Right lobe of liver (tissue), 6 donors: ENCODE measurements around the gene RTN4IP1. TPM values are rescaled to one million over a fixed set of nuclear protein-coding genes. Genes with fewer than 3 reads are reported as not detected.

Experiments used
- ATAC-seq, 4 donors: fragments of 200-7000 bp; cut with Tn5 transposase; one replicate each; pipeline ENCODE4 v1.9.1; 2020; ENCODE audit warnings: mild to moderate bottlenecking in 4 of 4, moderate library complexity in 4 of 4
- DNase-seq, 3 donors: peaks; one replicate each; pipeline ENCODE4 v3.0.0-alpha.2; 2020
- H3K27ac ChIP-seq, 3 donors: fragments of 200-600 bp; one replicate each; pipeline ENCODE4 v1.8.0; 2022
- H3K27me3 ChIP-seq, 2 donors: fragments of 200-600 bp; one replicate each; pipeline ENCODE4 v1.8.0; 2022
- H3K36me3 ChIP-seq, 4 donors: fragments of 200-600 bp; sonication (generic) in 1 of 4; one replicate each; pipeline versions ENCODE4 v1.5.1 to v1.8.0; 2017 to 2022; ENCODE audit warnings: control low read depth in 1 of 4
- H3K4me1 ChIP-seq, 4 donors: fragments of 200-600 bp; sonication (generic) in 1 of 4; one replicate each; pipeline versions ENCODE4 v1.5.1 to v1.8.0; 2017 to 2022; ENCODE audit warnings: control low read depth in 1 of 4
- H3K4me3 ChIP-seq, 3 donors: fragments of 200-600 bp; one replicate each; pipeline ENCODE4 v1.8.0; 2022
- H3K9me3 ChIP-seq, 4 donors: fragments of 200-600 bp; sonication (generic) in 1 of 4; one replicate each; pipeline versions ENCODE4 v1.5.1 to v1.8.0; 2017 to 2022; ENCODE audit warnings: control low read depth in 1 of 4
- CTCF ChIP-seq, 4 donors: fragments of 200-600 bp in 3 of 4; fragments of 450-650 bp in 1 of 4; IDR thresholded peaks; one replicate each; pipeline versions ENCODE4 v1.5.1 to v1.8.0; 2016 to 2022; ENCODE audit warnings: antibody characterized with exemption in 4 of 4, mild to moderate bottlenecking in 2 of 4
- POLR2A ChIP-seq: fragments of 450-650 bp; IDR thresholded peaks from one replicate; pipeline ENCODE4 v1.6.1; 2017; ENCODE audit warnings: antibody characterized with exemption, mild to moderate bottlenecking
- WGBS: methylation state at CpG from one replicate; pipeline ENCODE4 v1.1.6; 2018; ENCODE audit warnings: low coverage, low lambda C conversion rate; ENCODE audit not compliant: insufficient coverage; ENCODE audit errors: missing lambda C conversion rate; 5-methylcytosine and 5-hydroxymethylcytosine counted together
- intact Hi-C, 2 donors: fragments of 100-400 bp; cut with DNase I; formaldehyde crosslinking; loops; one replicate each; pipeline versions ENCODE4 v1.11.2 to v1.14.1; 2022
- total RNA-seq, 6 experiments: library from RNA; depleted of rRNA in 2 of 6; stranded (reverse); fragments of >200 nt in 2 of 6; fragmentation: NEBNext Ultra II Directional in 3 of 6; extraction: Animal tissue kit (Norgen Biotek cat#: 25700) in 3 of 6; gene quantifications; one replicate each; pipeline versions ENCODE4 v1.1.0 to v1.2.4, GENCODE V29; 2016 to 2023
- donor health status: DM: no; HTN: yes; CAD: no.
- donor health status: DM: no; HTN: no; CAD: no.
- donor health status: DM: no; HTN: no; CAD: no.
- donor health status: DM: no; HTN: yes; CAD: no.
- donor health status: DM: no; HTN: yes; CAD: no.

Gene RTN4IP1
- total RNA-seq, 6 experiments from 2014 or later = 4.0 to 6.3 (median 4.9) TPM

- no peak overlapping the region for H3K4me3 ChIP-seq
- H3K9me3 ChIP-seq = no peaks in the 10 kb centered on the region
- H3K36me3 ChIP-seq = peaks cover 0 to 7% (median 0%) of the 10 kb centered on the region in 4 donors
- intact Hi-C loops = no loop called here
- TF ChIP-seq POLR2A (no peak), CTCF (IDR thresholded peaks at IDR 0.05) (no peak)
- WGBS = 51% methylated on average over 5 of the region's 5 CpGs
- no peaks in the 10 kb centered on the region for H3K4me1 ChIP-seq
- no peak overlapping the region for H3K27ac ChIP-seq
- DNase-seq (no peak), ATAC-seq (peak in 1 of 4 donors; percentile 24)
- no peaks in the 10 kb centered on the region for H3K27me3 ChIP-seq
These were observed 96.2 kb downstream of the RTN4IP1 start for GRCh38 chr6:106533054-106533453.

- ATAC-seq (no peak), DNase-seq (no peak)
- intact Hi-C loops = no loop called here
- TF ChIP-seq CTCF (IDR thresholded peaks at IDR 0.05) (no peak), POLR2A (no peak)
- Histone ChIP-seq H3K4me1 (no peaks in the 10 kb centered on the region), H3K4me3 (no peak overlapping the region), H3K36me3 (peaks cover 0 to 7% (median 0%) of the 10 kb centered on the region in 4 donors), H3K27me3 (no peaks in the 10 kb centered on the region), H3K27ac (no peak overlapping the region), H3K9me3 (no peaks in the 10 kb centered on the region)
- 94% methylated on average over 1 of the region's 1 CpG for whole genome bisulfite sequencing
These were observed 98.8 kb downstream of the RTN4IP1 start for GRCh38 chr6:106530502-106530901.

DNA sequence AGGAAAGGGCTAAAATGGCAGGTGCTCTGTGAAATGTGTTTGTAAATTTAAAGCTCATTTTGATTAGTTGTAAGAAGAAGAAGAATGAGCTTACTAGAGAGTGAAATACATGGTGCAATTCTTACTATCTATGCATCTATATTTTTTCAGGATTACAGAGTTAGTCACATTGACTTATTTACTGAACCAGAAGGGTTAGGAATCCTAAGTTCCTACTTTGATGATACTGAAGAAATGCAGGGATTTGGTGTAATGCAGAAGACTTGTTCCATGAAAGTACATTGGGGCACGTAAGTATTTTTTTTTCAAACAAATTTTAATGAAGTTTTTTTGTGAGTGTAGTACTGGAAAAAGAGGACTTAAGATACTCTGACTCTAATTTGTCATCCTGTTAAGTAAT is 99.3 kb downstream of the RTN4IP1 start:
- Histone ChIP-seq H3K4me3 (no peak overlapping the region), H3K27ac (no peak overlapping the region), H3K27me3 (no peaks in the 10 kb centered on the region), H3K36me3 (peaks cover 0 to 7% (median 0%) of the 10 kb centered on the region in 4 donors), H3K4me1 (no peaks in the 10 kb centered on the region), H3K9me3 (no peaks in the 10 kb centered on the region)
- DNase-seq = no peak
- 100% methylated on average over 1 of the region's 1 CpG for WGBS
- ATAC-seq = no peak
- TF ChIP-seq POLR2A (no peak), CTCF (IDR thresholded peaks at IDR 0.05) (no peak)
- intact Hi-C loops = no loop called here

DNA sequence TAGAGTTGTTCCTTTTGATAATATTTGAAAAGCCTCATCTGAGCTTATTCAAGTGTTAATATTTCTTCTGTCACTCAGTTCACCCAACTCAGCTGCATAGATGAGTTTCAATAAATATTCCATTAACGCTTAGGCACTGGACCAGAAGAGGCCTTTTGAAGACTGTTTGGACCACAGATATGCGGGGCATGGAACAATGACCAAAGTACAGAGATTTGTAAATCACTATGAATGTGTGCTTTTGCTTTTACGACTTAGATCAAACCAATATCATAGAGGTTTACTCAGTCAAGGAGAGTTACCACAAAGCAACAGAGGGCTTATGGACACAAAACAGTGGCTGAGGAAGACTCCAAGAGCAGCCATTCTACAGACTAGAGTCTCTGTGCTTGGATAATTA is 99.9 kb downstream of the RTN4IP1 start:
- Histone ChIP-seq H3K36me3 (peaks cover 0 to 7% (median 0%) of the 10 kb centered on the region in 4 donors), H3K27me3 (no peaks in the 10 kb centered on the region), H3K9me3 (no peaks in the 10 kb centered on the region), H3K4me3 (no peak overlapping the region), H3K4me1 (peaks cover 0 to 3% (median under 1%) of the 10 kb centered on the region in 4 donors), H3K27ac (no peak overlapping the region)
- intact Hi-C loops = no loop called here
- DNase-seq (no peak), ATAC-seq (peak; percentile 24 to 59 (median 40))
- WGBS = 40% methylated on average over 3 of the region's 3 CpGs
- TF ChIP-seq CTCF (IDR thresholded peaks at IDR 0.05) (no peak), POLR2A (no peak)

- H3K9me3 ChIP-seq = no peaks in the 10 kb centered on the region
- WGBS = 88% methylated on average over 2 of the region's 2 CpGs
- peaks cover 0 to 6% (median 2%) of the 10 kb centered on the region in 4 donors for H3K4me1 ChIP-seq
- intact Hi-C loops = no loop called here
- no peak overlapping the region for H3K4me3 ChIP-seq
- ATAC-seq = no peak
- H3K27ac ChIP-seq = no peak overlapping the region
- no peak for DNase-seq
- no peaks in the 10 kb centered on the region for H3K27me3 ChIP-seq
- H3K36me3 ChIP-seq = peaks cover 0 to 7% (median 0%) of the 10 kb centered on the region in 4 donors
- TF ChIP-seq POLR2A (no peak), CTCF (IDR thresholded peaks at IDR 0.05) (no peak)
These were observed 100.8 kb downstream of the RTN4IP1 start for GRCh38 chr6:106528521-106528920.
